Esophagus squamous epithelium (tissue), 5 donors: ENCODE data around the gene APBA2. TPM values are rescaled to one million over a fixed set of nuclear protein-coding genes. Genes with fewer than 3 reads are reported as not detected.

Source experiments
- DNase-seq: peaks from one replicate; lab custom pipeline; 2025; lab: John Stamatoyannopoulos, UW
- H3K27ac ChIP-seq, 4 donors: fragments of 200-600 bp; sonication (generic); one replicate each; pipeline ENCODE4 v1.5.1; 2016 to 2019; ENCODE audit warnings: mild to moderate bottlenecking in 1 of 4
- H3K27me3 ChIP-seq, 4 donors: fragments of 200-600 bp; sonication (generic); 1 replicate in 3 of 4; 2 replicates in 1 of 4; pipeline versions ENCODE4 v1.5.1 to v1.6.0; 2017 to 2021; ENCODE audit warnings: antibody characterized with exemption in 1 of 4
- H3K36me3 ChIP-seq, 3 donors: fragments of 200-600 bp; sonication (generic); one replicate each; pipeline ENCODE4 v1.5.1; 2016 to 2019
- H3K4me1 ChIP-seq, 3 donors: fragments of 200-600 bp; sonication (generic); one replicate each; pipeline ENCODE4 v1.5.1; 2017 to 2019
- H3K4me3 ChIP-seq, 4 donors: fragments of 200-600 bp; sonication (generic); 1 replicate in 3 of 4; 2 replicates in 1 of 4; pipeline ENCODE4 v1.5.1; 2016 to 2019; ENCODE audit warnings: mild to moderate bottlenecking in 2 of 4, moderate library complexity in 1 of 4
- H3K9me3 ChIP-seq, 3 donors: fragments of 200-600 bp; sonication (generic); one replicate each; pipeline ENCODE4 v1.5.1; 2016 to 2019
- POLR2A ChIP-seq, 4 donors: fragments of 450-650 bp; IDR thresholded peaks; one replicate each; pipeline ENCODE4 v1.6.1; 2017; ENCODE audit warnings: antibody characterized with exemption in 4 of 4, mild to moderate bottlenecking in 4 of 4, moderate library complexity in 3 of 4
- WGBS, 2 donors: methylation state at CpG; one replicate each; pipeline ENCODE4 v1.1.5; 2018; 5-methylcytosine and 5-hydroxymethylcytosine counted together
- intact Hi-C: fragments of 100-400 bp; cut with DNase I; formaldehyde crosslinking; loops from one replicate; pipeline ENCODE4 v1.15.0; 2022
- total RNA-seq, 4 donors: library from RNA; depleted of rRNA; stranded (reverse); fragments of >200 nt; gene quantifications; one replicate each; pipeline ENCODE4 v1.1.0, GENCODE V29; 2016
- TF ChIP-seq, protein P1 (sequence below), 6 experiments: fragments of 450-650 bp in 4 of 6; fragments of 200-600 bp in 2 of 6; sonication (generic) in 2 of 6; IDR thresholded peaks; one replicate each; pipeline ENCODE4 v1.5.1; 2016 to 2019; ENCODE audit warnings: antibody characterized with exemption in 6 of 6, mild to moderate bottlenecking in 4 of 6, moderate library complexity in 4 of 6
- donor health status: DM: yes; HTN: yes; CAD: no.

Gene APBA2
- total RNA-seq, 4 donors from 2014 or later = 0.82 to 9.9 (median 1.6) TPM

DNA sequence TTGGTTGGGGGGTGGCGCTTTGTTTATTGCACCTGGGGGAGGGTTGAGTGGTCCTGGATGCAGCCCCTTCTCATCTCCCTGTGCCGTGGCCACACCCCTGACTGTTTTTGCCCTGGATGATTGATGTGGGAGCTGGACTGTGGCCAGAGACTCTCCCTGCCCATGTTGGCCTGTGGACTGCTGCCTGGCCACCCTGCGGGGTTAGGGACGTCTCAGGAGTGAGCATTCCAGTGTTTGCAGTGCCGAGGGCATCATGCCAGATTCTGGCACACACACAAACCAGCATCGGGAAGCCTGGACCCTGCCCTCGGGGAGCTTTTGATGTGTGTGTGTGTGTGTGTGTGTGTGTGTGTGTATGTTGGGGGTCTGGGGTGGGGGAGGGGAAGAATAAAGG lies 15.8 kb downstream of the APBA2 start:
- DNase-seq = no peak
- H3K27ac ChIP-seq = no peak overlapping the region

DNA sequence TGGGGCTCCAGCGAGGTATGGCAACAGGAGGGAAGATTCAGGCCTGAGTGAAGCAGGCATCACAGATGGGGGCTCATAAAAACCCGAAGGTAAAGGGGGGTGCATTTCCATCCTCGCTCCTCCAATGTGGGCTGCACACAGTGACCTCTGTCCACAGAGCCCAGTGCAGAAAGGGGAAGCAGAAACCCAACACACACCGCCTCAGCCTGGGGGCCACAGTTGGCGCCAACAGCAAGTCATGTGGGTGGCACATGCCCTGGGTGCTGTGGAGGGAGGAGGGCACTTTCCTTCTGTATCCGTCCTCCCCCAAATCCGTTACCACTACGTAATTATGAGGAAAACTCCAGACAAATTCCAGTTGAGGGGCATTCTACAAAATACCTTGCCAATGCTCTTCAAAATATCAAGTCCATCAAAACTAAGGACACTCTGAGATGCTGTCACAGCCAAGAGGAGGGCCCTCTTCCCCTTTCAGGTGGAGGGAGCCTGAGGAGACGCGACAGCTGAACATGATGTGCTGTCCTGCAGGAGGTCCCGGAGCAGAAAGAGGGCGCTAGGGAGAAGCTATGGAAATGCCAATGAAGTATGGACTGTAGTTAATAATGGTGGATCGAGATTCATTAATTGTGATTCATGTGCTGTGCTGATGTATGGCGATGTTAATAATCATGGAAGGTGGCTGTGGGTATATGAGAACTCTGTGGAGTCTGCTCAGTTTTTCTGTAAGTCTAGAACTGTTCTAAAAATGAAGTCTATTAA lies 16.4 kb downstream of the APBA2 start:
- Histone ChIP-seq H3K27ac (no peak overlapping the region), H3K4me1 (no peaks in the 10 kb centered on the region), H3K4me3 (no peak overlapping the region), H3K27me3 (no peaks in the 10 kb centered on the region), H3K36me3 (no peaks in the 10 kb centered on the region), H3K9me3 (no peaks in the 10 kb centered on the region)
- no peak for DNase-seq
- TF ChIP-seq, protein P1, sequence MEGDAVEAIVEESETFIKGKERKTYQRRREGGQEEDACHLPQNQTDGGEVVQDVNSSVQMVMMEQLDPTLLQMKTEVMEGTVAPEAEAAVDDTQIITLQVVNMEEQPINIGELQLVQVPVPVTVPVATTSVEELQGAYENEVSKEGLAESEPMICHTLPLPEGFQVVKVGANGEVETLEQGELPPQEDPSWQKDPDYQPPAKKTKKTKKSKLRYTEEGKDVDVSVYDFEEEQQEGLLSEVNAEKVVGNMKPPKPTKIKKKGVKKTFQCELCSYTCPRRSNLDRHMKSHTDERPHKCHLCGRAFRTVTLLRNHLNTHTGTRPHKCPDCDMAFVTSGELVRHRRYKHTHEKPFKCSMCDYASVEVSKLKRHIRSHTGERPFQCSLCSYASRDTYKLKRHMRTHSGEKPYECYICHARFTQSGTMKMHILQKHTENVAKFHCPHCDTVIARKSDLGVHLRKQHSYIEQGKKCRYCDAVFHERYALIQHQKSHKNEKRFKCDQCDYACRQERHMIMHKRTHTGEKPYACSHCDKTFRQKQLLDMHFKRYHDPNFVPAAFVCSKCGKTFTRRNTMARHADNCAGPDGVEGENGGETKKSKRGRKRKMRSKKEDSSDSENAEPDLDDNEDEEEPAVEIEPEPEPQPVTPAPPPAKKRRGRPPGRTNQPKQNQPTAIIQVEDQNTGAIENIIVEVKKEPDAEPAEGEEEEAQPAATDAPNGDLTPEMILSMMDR (IDR thresholded peaks at IDR 0.05) = no peak
- no peak for TF ChIP-seq POLR2A (IDR thresholded peaks at IDR 0.05)
- WGBS, 2 donors = 73 to 84% methylated on average over 11 to 13 of the region's 14 CpGs
- intact Hi-C loops = no loop called here

More for the DNA sequence above, 15.8 kb downstream of the APBA2 start:
- Histone ChIP-seq H3K36me3 (no peaks in the 10 kb centered on the region), H3K27me3 (no peaks in the 10 kb centered on the region), H3K4me3 (no peak overlapping the region), H3K4me1 (no peaks in the 10 kb centered on the region), H3K9me3 (no peaks in the 10 kb centered on the region)
- intact Hi-C loops = no loop called here
- TF ChIP-seq, protein P1 (IDR thresholded peaks at IDR 0.05) = no peak
- no peak for TF ChIP-seq POLR2A (IDR thresholded peaks at IDR 0.05)
- 60 to 69% methylated on average over 1 to 3 of the region's 7 CpGs for WGBS, 2 donors

DNA sequence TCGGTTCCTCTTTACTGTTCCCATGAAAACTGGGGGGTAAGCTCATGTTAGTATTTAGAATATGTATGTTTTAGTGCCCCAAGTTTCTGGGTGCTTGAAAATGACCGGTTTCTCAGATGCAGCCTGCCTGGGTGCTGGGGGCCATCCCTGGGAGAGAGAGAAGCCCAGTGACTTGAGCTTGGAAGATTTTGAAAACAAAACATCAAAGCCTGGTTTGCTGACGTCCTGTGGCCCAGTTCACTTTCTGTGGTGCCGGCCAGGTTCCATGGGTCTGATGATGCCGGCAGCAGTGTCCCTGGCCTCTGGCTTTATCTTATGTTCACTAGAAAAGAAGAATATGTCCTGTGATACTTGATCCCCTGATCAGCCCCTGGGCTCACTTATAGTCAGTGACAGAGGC lies 17.1 kb downstream of the APBA2 start:
- Histone ChIP-seq H3K4me3 (no peak overlapping the region), H3K27ac (no peak overlapping the region), H3K9me3 (no peaks in the 10 kb centered on the region), H3K27me3 (no peaks in the 10 kb centered on the region), H3K36me3 (no peaks in the 10 kb centered on the region), H3K4me1 (no peaks in the 10 kb centered on the region)
- TF ChIP-seq POLR2A (IDR thresholded peaks at IDR 0.05) = no peak
- TF ChIP-seq, protein P1 (IDR thresholded peaks at IDR 0.05) = no peak
- WGBS, 2 donors = 80 to 96% methylated on average over 2 to 5 of the region's 5 CpGs
- intact Hi-C loops = no loop called here
- DNase-seq = no peak

DNA sequence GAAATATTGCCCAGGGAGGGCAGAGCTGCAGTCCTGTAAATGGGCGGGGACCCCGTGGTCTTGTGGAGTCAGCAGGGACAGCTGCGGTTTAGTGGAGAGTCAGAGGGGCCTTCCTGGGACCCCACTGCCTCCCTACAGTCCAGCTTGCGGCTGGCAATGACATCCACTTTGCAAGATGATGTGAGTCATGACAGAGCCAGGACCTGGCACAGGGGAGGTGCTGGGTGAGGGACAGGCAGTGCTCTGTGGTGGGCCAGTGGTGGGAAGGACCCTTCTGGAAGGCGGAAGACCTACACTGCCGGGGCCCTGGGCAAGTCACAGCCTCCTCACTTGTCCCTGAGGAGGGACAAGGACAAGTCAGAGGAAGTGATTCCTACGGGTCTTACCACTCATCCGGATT lies 17.8 kb downstream of the APBA2 start:
- H3K4me3 ChIP-seq = no peak overlapping the region
- intact Hi-C loops = no loop called here
- no peak for DNase-seq
- H3K4me1 ChIP-seq = no peaks in the 10 kb centered on the region
- H3K9me3 ChIP-seq = no peaks in the 10 kb centered on the region
- 86 to 94% methylated on average over 2 to 7 of the region's 8 CpGs for WGBS, 2 donors
- H3K27me3 ChIP-seq = no peaks in the 10 kb centered on the region
- no peak for TF ChIP-seq POLR2A (IDR thresholded peaks at IDR 0.05)
- TF ChIP-seq, protein P1 (IDR thresholded peaks at IDR 0.05) = no peak
- no peak overlapping the region for H3K27ac ChIP-seq
- H3K36me3 ChIP-seq = no peaks in the 10 kb centered on the region

DNA sequence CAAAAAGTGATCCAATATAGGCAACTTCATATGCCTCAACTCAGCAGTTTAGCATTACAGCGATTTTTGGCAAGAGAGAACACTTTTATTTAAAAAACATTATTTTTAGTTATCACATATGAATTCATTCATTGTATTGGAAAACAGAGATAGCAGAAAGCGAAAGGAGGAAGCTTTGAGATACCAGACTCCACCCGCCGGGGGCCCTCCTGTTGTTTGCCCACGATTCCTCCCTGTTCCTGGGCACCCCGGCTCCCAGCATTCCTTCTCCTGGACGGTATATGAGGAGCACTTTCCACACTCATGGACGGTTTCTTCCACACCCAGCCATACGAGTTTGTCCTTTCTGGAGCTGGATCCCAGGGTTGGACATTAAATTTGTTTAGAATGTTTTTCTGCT lies 18.2 kb downstream of the APBA2 start:
- H3K27ac ChIP-seq = no peak overlapping the region
- no peaks in the 10 kb centered on the region for H3K9me3 ChIP-seq
- WGBS, 2 donors = 65 to 70% methylated on average over 9 of the region's 9 CpGs
- no peak overlapping the region for H3K4me3 ChIP-seq
- TF ChIP-seq POLR2A (IDR thresholded peaks at IDR 0.05) = no peak
- TF ChIP-seq, protein P1 (IDR thresholded peaks at IDR 0.05) = no peak
- DNase-seq = no peak
- H3K36me3 ChIP-seq = no peaks in the 10 kb centered on the region
- no peaks in the 10 kb centered on the region for H3K27me3 ChIP-seq
- no peaks in the 10 kb centered on the region for H3K4me1 ChIP-seq
- intact Hi-C loops = no loop called here
